H1 (cell line): ENCODE data around the gene GRIK1.

Experiments
- GABPA ChIP-seq: IDR thresholded peaks from 2 replicates; pipeline ENCODE4 v1.6.1; 2011; ENCODE audit warnings: mild to moderate bottlenecking, low read length, moderate library complexity, borderline replicate concordance; ENCODE audit not compliant: insufficient read depth
- HDAC2 ChIP-seq, 2 experiments: fragments of 300-600 bp in 1 of 2; sonication (generic) in 1 of 2; IDR thresholded peaks; 2 replicates each; pipeline ENCODE4 v1.6.1; 2011 to 2012; ENCODE audit warnings: low read depth in 2 of 2, low read length in 2 of 2, mild to moderate bottlenecking in 2 of 2, moderate library complexity in 2 of 2, borderline replicate concordance in 1 of 2, inconsistent platforms in 1 of 2
- POLR2A ChIP-seq, 2 experiments: IDR thresholded peaks; 1 replicate in 1 of 2; 2 replicates in 1 of 2; pipeline ENCODE4 v1.6.1; 2011; ENCODE audit warnings: low read depth in 2 of 2, low read length in 2 of 2, mild to moderate bottlenecking in 2 of 2; ENCODE audit errors: control extremely low read depth in 1 of 2
- TF ChIP-seq, protein P1 (sequence below), 3 experiments: IDR thresholded peaks; 1 replicate in 2 of 3; 2 replicates in 1 of 3; pipeline versions ENCODE4 v1.5.1 to v1.6.1; 2011; ENCODE audit warnings: low read length in 3 of 3, mild to moderate bottlenecking in 3 of 3, inconsistent platforms in 2 of 3, low read depth in 1 of 3, moderate library complexity in 1 of 3; ENCODE audit not compliant: insufficient read depth in 1 of 3; ENCODE audit errors: control extremely low read depth in 1 of 3

DNA sequence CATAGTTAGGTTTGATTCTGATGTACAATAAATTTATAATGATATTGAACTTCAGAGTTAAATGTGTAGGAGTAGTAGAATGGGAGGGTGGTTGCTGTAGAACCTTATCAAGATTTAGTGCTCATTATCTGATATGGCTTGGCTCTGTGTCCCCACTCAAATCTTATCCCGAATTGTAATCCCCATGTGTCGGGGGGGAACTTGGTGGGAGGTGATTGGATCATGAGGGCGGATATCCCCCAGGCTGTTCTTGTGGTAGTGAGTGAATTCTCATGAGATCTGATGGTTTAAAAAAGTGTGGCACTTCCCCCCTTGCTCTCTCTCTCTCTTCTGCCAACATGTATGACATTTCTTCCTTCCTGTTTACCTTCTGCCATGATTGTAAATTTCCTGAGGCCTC, 265.5 kb downstream of the GRIK1 start:
- TF ChIP-seq POLR2A (IDR thresholded peaks at IDR 0.05; ENCODE audit: control extremely low read depth in 1 of 2, low read depth in 2 of 2, low read length in 2 of 2) (no peak), HDAC2 (IDR thresholded peaks at IDR 0.05; ENCODE audit: borderline replicate concordance in 1 of 2, low read depth in 2 of 2, low read length in 2 of 2) (no peak), GABPA (no peak)
- TF ChIP-seq, protein P1, sequence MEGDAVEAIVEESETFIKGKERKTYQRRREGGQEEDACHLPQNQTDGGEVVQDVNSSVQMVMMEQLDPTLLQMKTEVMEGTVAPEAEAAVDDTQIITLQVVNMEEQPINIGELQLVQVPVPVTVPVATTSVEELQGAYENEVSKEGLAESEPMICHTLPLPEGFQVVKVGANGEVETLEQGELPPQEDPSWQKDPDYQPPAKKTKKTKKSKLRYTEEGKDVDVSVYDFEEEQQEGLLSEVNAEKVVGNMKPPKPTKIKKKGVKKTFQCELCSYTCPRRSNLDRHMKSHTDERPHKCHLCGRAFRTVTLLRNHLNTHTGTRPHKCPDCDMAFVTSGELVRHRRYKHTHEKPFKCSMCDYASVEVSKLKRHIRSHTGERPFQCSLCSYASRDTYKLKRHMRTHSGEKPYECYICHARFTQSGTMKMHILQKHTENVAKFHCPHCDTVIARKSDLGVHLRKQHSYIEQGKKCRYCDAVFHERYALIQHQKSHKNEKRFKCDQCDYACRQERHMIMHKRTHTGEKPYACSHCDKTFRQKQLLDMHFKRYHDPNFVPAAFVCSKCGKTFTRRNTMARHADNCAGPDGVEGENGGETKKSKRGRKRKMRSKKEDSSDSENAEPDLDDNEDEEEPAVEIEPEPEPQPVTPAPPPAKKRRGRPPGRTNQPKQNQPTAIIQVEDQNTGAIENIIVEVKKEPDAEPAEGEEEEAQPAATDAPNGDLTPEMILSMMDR (IDR thresholded peaks at IDR 0.05; ENCODE audit: control extremely low read depth in 1 of 3, insufficient read depth in 1 of 3, low read depth in 1 of 3, low read length in 3 of 3): no peak
